ENCODE results near the gene SIRT7.

- TF ChIP-seq CTCF (IDR thresholded peaks at IDR 0.05) (no peak), POLR2A (IDR thresholded peaks at IDR 0.05) (no peak)
Observed at GRCh38 chr17:81954131-81955057, 36.4 kb upstream of the SIRT7 start.
